Measurements from ENCODE around the gene TLR9. TPM values are rescaled to one million over a fixed set of nuclear protein-coding genes. Genes with fewer than 3 reads are reported as not detected.

Gene TLR9
- polyA plus RNA-seq, 2 donors, result 0.10 to 0.14 TPM

DNA sequence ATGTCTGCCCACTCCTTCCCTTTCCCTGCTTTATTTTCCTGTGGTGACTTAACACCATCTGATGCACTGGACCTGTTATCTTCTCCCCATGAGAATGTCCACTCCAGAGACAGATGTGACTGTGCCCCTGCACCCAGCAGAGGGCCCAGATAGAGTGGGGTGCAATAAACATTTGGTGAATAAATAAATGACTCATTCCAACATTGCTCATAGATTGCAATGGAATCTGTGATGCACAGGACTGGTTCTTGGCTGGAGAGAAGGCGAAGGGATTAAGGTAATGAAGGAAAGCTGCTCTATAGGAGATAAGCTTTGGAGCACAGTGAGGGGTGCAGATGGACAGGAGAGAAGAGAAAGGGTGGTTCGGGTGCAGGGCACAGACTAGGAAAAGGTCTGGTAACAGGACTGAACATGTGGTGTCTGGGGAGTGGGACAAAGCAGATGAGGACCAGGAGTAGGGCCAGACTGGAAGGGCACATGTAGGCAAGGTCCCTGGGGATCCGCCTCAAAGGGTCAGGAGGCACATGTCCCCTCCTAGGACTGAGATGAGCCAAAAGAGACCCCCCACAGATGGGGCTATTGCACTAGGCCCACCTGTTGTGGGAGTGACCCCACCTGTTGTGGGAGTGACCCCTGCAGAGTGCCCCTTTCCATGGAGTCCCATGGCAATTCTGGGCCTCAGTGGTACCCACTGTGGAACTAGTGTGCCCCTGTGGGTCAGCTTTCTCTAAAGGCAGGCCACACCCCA, 53.8 kb downstream of the TLR9 start:
- H3K4me3 ChIP-seq (ENCODE audit: low read depth in 1 of 2, low read length in 2 of 2), result no peak overlapping the region
- 84 to 87% methylated on average over 3 of the region's 3 CpGs for WGBS, 2 donors
- no peaks in the 10 kb centered on the region for H3K9me3 ChIP-seq (ENCODE audit: control insufficient read depth in 2 of 2, insufficient read depth in 1 of 2, low read depth in 1 of 2, low read length in 1 of 2)
- peaks cover 0 to 5% of the 10 kb centered on the region in 2 donors for H3K4me1 ChIP-seq (ENCODE audit: control insufficient read depth in 2 of 2, insufficient read depth in 2 of 2, low read length in 1 of 2)
- H3K36me3 ChIP-seq (ENCODE audit: control insufficient read depth in 2 of 2, insufficient read depth in 2 of 2, low read length in 1 of 2), result no peaks in the 10 kb centered on the region
- H3K27me3 ChIP-seq (ENCODE audit: control insufficient read depth in 1 of 2, insufficient read depth in 2 of 2, low read length in 2 of 2), result no peaks in the 10 kb centered on the region
- no peak overlapping the region for H3K27ac ChIP-seq (ENCODE audit: low read depth in 2 of 2, low read length in 1 of 2)

Other genes with a start within 250 kb of the TLR9 start
- 10 to 100 TPM; 22.4 to 23.2 TPM for gene ACY1, start 242.1 kb downstream of the TLR9 start, polyA plus RNA-seq
- gene RPL29, start 229.8 kb downstream of the TLR9 start, polyA plus RNA-seq, result 1,000 to 10,000 TPM; 2,351 to 2,556 TPM
- gene DUSP7, start 169.1 kb downstream of the TLR9 start, polyA plus RNA-seq, result 10 to 100 TPM; 18.2 to 35.2 TPM
- 1 to 10 TPM; 1.7 to 5.2 TPM for gene POC1A, start 71.2 kb downstream of the TLR9 start, polyA plus RNA-seq
- 10 to 100 TPM; 17.2 to 36.4 TPM for gene ALAS1, start 27.5 kb downstream of the TLR9 start, polyA plus RNA-seq
- gene TWF2, start 13.5 kb upstream of the TLR9 start, polyA plus RNA-seq, result 10 to 100 TPM; 22.0 to 40.3 TPM
- gene PPM1M, start 20.1 kb upstream of the TLR9 start, polyA plus RNA-seq, result 10 to 100 TPM; 10.1 to 15.6 TPM
- 10 to 100 TPM; 19.9 to 33.6 TPM for gene WDR82, start 53.0 kb upstream of the TLR9 start, polyA plus RNA-seq
- gene GLYCTK, start 62.2 kb upstream of the TLR9 start, polyA plus RNA-seq, result 1 to 10 TPM; 5.9 to 6.2 TPM
- 1 to 10 TPM; 2.4 to 4.9 TPM for gene DNAH1, start 90.7 kb upstream of the TLR9 start, polyA plus RNA-seq
- 10 to 100 TPM; 50.0 to 65.2 TPM for gene BAP1, start 184.4 kb upstream of the TLR9 start, polyA plus RNA-seq
- gene PHF7, start 185.0 kb upstream of the TLR9 start, polyA plus RNA-seq, result 1 to 10 TPM; 3.7 to 3.9 TPM
- gene SEMA3G, start 219.5 kb upstream of the TLR9 start, polyA plus RNA-seq, result 1 to 10 TPM; 1.3 to 1.7 TPM
- 1 to 10 TPM; 1.3 to 2.0 TPM for gene TNNC1, start 228.4 kb upstream of the TLR9 start, polyA plus RNA-seq
- 10 to 100 TPM; 32.2 to 59.6 TPM for gene NISCH, start 230.0 kb upstream of the TLR9 start, polyA plus RNA-seq

All from esophagus (tissue), 2 donors.